ENCODE measurements around the gene MBOAT2. TPM values are rescaled to one million over a fixed set of nuclear protein-coding genes. Genes with fewer than 3 reads are reported as not detected.

MBOAT2 gene
- total RNA-seq, 4 donors from 2014 or later, result 20.0 to 83.0 (median 30.3) TPM

GRCh38 chr2:8926356-8926755 lies 77.1 kb downstream of the MBOAT2 start:
- TF ChIP-seq CTCF (IDR thresholded peaks at IDR 0.05) (no peak), POLR2A (IDR thresholded peaks at IDR 0.05) (no peak)
- no peak for DNase-seq
- intact Hi-C loops (cut with DNase I; ENCODE audit: low total_unique reads), result no loop called here
- Histone ChIP-seq H3K27me3 (no peaks in the 10 kb centered on the region), H3K9me3 (no peaks in the 10 kb centered on the region), H3K4me1 (no peaks in the 10 kb centered on the region), H3K4me3 (no peak overlapping the region), H3K27ac (no peak overlapping the region), H3K36me3 (no peaks in the 10 kb centered on the region)

GRCh38 chr2:8925411-8925810 lies 78.1 kb downstream of the MBOAT2 start:
- intact Hi-C loops (cut with DNase I; ENCODE audit: low total_unique reads), result no loop called here
- H3K27ac ChIP-seq, result no peak overlapping the region
- no peak overlapping the region for H3K4me3 ChIP-seq
- no peaks in the 10 kb centered on the region for H3K9me3 ChIP-seq
- DNase-seq, result no peak
- TF ChIP-seq CTCF (IDR thresholded peaks at IDR 0.05) (no peak), POLR2A (IDR thresholded peaks at IDR 0.05) (no peak)
- H3K36me3 ChIP-seq, result no peaks in the 10 kb centered on the region
- no peaks in the 10 kb centered on the region for H3K4me1 ChIP-seq
- H3K27me3 ChIP-seq, result no peaks in the 10 kb centered on the region

GRCh38 chr2:8923183-8923582 lies 80.3 kb downstream of the MBOAT2 start:
- intact Hi-C loops (cut with DNase I; ENCODE audit: low total_unique reads), result no loop called here

GRCh38 chr2:8922431-8922830 lies 81.1 kb downstream of the MBOAT2 start:
- H3K9me3 ChIP-seq, result no peaks in the 10 kb centered on the region
- TF ChIP-seq CTCF (IDR thresholded peaks at IDR 0.05) (no peak), POLR2A (IDR thresholded peaks at IDR 0.05) (no peak)
- H3K4me3 ChIP-seq, result no peak overlapping the region
- H3K4me1 ChIP-seq, result no peaks in the 10 kb centered on the region
- no peak for DNase-seq
- H3K36me3 ChIP-seq, result no peaks in the 10 kb centered on the region
- H3K27ac ChIP-seq, result no peak overlapping the region
- H3K27me3 ChIP-seq, result no peaks in the 10 kb centered on the region
- intact Hi-C loops (cut with DNase I; ENCODE audit: low total_unique reads), result no loop called here

More at GRCh38 chr2:8923183-8923582, 80.3 kb downstream of the MBOAT2 start:
- H3K4me3 ChIP-seq, result no peak overlapping the region
- H3K9me3 ChIP-seq, result no peaks in the 10 kb centered on the region
- no peak for DNase-seq
- H3K4me1 ChIP-seq, result no peaks in the 10 kb centered on the region
- no peak overlapping the region for H3K27ac ChIP-seq
- no peaks in the 10 kb centered on the region for H3K27me3 ChIP-seq
- no peak for TF ChIP-seq POLR2A (IDR thresholded peaks at IDR 0.05)
- no peak for TF ChIP-seq CTCF (IDR thresholded peaks at IDR 0.05)
- no peaks in the 10 kb centered on the region for H3K36me3 ChIP-seq

- Histone ChIP-seq H3K4me3 (no peak overlapping the region), H3K27me3 (no peaks in the 10 kb centered on the region), H3K4me1 (no peaks in the 10 kb centered on the region), H3K27ac (no peak overlapping the region), H3K9me3 (no peaks in the 10 kb centered on the region), H3K36me3 (no peaks in the 10 kb centered on the region)
- no peak for DNase-seq
- intact Hi-C loops (cut with DNase I; ENCODE audit: low total_unique reads), result no loop called here
- TF ChIP-seq CTCF (IDR thresholded peaks at IDR 0.05), result no peak
- TF ChIP-seq POLR2A (IDR thresholded peaks at IDR 0.05), result no peak
Observed at GRCh38 chr2:8918412-8918811, 85.1 kb downstream of the MBOAT2 start.
